HepG2 (cell line): ENCODE data around the gene ENPP1. TPM values are rescaled to one million over a fixed set of nuclear protein-coding genes. Genes with fewer than 3 reads are reported as not detected.

Experiments
- AHR ChIP-seq: IDR thresholded peaks from 2 replicates; pipeline ENCODE4 v1.6.1; 2018; ENCODE audit warnings: missing genetic modification reagents, missing compliant biosample characterization
- ARNT ChIP-seq: fragments of 450-650 bp; IDR thresholded peaks from 2 replicates; pipeline ENCODE4 v1.6.1; 2017
- CC2D1A ChIP-seq: sonication (generic); formaldehyde crosslinking; IDR thresholded peaks from 2 replicates; pipeline ENCODE4 v1.8.1; 2023; ENCODE audit warnings: mild to moderate bottlenecking, missing genetic modification reagents
- DR1 ChIP-seq: sonication (generic); formaldehyde crosslinking; IDR thresholded peaks from 2 replicates; pipeline ENCODE4 v1.8.0; 2021; ENCODE audit warnings: mild to moderate bottlenecking, missing genetic modification reagents, inconsistent platforms
- ELF1 ChIP-seq: sonication (generic); formaldehyde crosslinking; IDR thresholded peaks from 2 replicates; pipeline ENCODE4 v1.4.0; 2020; ENCODE audit warnings: missing genetic modification reagents
- IRF2 ChIP-seq: IDR thresholded peaks from 2 replicates; pipeline ENCODE4 v1.6.1; 2018; ENCODE audit warnings: missing genetic modification reagents, missing compliant biosample characterization
- MTF1 ChIP-seq: sonication (generic); formaldehyde crosslinking; IDR thresholded peaks from 2 replicates; pipeline ENCODE4 v1.5.0; 2020; ENCODE audit warnings: missing genetic modification reagents
- NBN ChIP-seq: fragments of 450-650 bp; conservative IDR thresholded peaks from 2 replicates; pipeline ENCODE4 v1.6.1; 2017
- NR2F1 ChIP-seq, 2 experiments: fragments of 450-650 bp in 1 of 2; formaldehyde crosslinking in 1 of 2; IDR thresholded peaks; 2 replicates each; pipeline versions ENCODE4 v1.5.0 to v1.6.1; 2016 to 2020; ENCODE audit warnings: mild to moderate bottlenecking in 1 of 2, missing compliant biosample characterization in 1 of 2, missing genetic modification reagents in 1 of 2, moderate library complexity in 1 of 2
- RFXAP ChIP-seq: sonication (generic); formaldehyde crosslinking; IDR thresholded peaks from 2 replicates; pipeline ENCODE4 v1.4.0; 2020; ENCODE audit warnings: missing genetic modification reagents, borderline replicate concordance
- SP2 ChIP-seq: sonication (generic); formaldehyde crosslinking; IDR thresholded peaks from 2 replicates; pipeline ENCODE4 v1.5.1; 2020; ENCODE audit warnings: mild to moderate bottlenecking, missing genetic modification reagents
- SUZ12 ChIP-seq: fragments of 150-350 bp; IDR thresholded peaks from 2 replicates; pipeline ENCODE4 v1.6.1; 2014; ENCODE audit warnings: low read depth, low read length
- TAF15 ChIP-seq: fragments of 200-400 bp; formaldehyde crosslinking; IDR thresholded peaks from one replicate; pipeline ENCODE4 v1.6.1; 2018; ENCODE audit warnings: mild to moderate bottlenecking, low read depth, low read length; ENCODE audit not compliant: poor library complexity, severe bottlenecking
- TP53 ChIP-seq: sonication (generic); formaldehyde crosslinking; conservative IDR thresholded peaks from 2 replicates; pipeline ENCODE4 v1.4.0; 2020; ENCODE audit warnings: missing genetic modification reagents
- ZBTB21 ChIP-seq: sonication (generic); formaldehyde crosslinking; IDR thresholded peaks from 2 replicates; pipeline ENCODE4 v1.4.0; 2020; ENCODE audit warnings: missing genetic modification reagents
- ZNF331 ChIP-seq: sonication (generic); formaldehyde crosslinking; IDR thresholded peaks from 2 replicates; pipeline ENCODE4 v1.4.0; 2020; ENCODE audit warnings: missing genetic modification reagents
- ZNF713 ChIP-seq: sonication (generic); formaldehyde crosslinking; IDR thresholded peaks from 2 replicates; pipeline ENCODE4 v1.4.0; 2020; ENCODE audit warnings: mild to moderate bottlenecking, missing genetic modification reagents
- polyA plus RNA-seq, 8 experiments: library from polyadenylated mRNA; depleted of rRNA in 3 of 8; stranded (reverse) in 7 of 8; unstranded in 1 of 8; fragments of >200 nt; fragmentation: Illumina TruSeq in 4 of 8; extraction: Trizol in 4 of 8; gene quantifications; 2 replicates each; pipeline versions ENCODE4 v1.2.1 to v1.2.3, GENCODE V29; 2011 to 2016; ENCODE audit warnings: low read depth in 4 of 8, missing spikeins in 1 of 8, mixed read lengths in 1 of 8; ENCODE audit not compliant: insufficient read depth in 1 of 8
- total RNA-seq, 5 experiments: library from RNA; depleted of rRNA; stranded (reverse); fragments of >200 nt; fragmentation: Illumina TruSeq; extraction: Trizol; gene quantifications; 2 replicates each; pipeline ENCODE4 v1.2.3, GENCODE V29; 2016; ENCODE audit warnings: low read depth in 1 of 5
- TF ChIP-seq, protein P1 (sequence below): sonication (generic); formaldehyde crosslinking; IDR thresholded peaks from 2 replicates; pipeline ENCODE4 v1.5.0; 2020; ENCODE audit warnings: mild to moderate bottlenecking, missing genetic modification reagents
- TF ChIP-seq, protein P2 (sequence below), 2 experiments: sonication (generic) in 1 of 2; formaldehyde crosslinking in 1 of 2; IDR thresholded peaks; 2 replicates each; pipeline versions ENCODE4 v1.4.0 to v1.6.1; 2018 to 2020; ENCODE audit warnings: missing genetic modification reagents in 2 of 2, borderline replicate concordance in 1 of 2, low read depth in 1 of 2, mild to moderate bottlenecking in 1 of 2, missing biosample characterization in 1 of 2
- TF ChIP-seq, protein P3 (sequence below), 2 experiments: sonication (generic) in 1 of 2; formaldehyde crosslinking in 1 of 2; IDR thresholded peaks; 2 replicates each; pipeline versions ENCODE4 v1.4.0 to v1.6.1; 2016 to 2020; ENCODE audit warnings: borderline replicate concordance in 1 of 2, low read depth in 1 of 2, mild to moderate bottlenecking in 1 of 2, missing genetic modification reagents in 1 of 2
- TF ChIP-seq, protein P4 (sequence below): sonication (generic); formaldehyde crosslinking; IDR thresholded peaks from 2 replicates; pipeline ENCODE4 v1.8.1; 2022; ENCODE audit warnings: mild to moderate bottlenecking, missing genetic modification reagents

Gene ENPP1
- total and polyA plus RNA-seq, 2 of the 13 experiments (the other 11 are each of a cell fraction or from before 2014, with no cell fraction given) = 56.5 to 160 TPM

DNA sequence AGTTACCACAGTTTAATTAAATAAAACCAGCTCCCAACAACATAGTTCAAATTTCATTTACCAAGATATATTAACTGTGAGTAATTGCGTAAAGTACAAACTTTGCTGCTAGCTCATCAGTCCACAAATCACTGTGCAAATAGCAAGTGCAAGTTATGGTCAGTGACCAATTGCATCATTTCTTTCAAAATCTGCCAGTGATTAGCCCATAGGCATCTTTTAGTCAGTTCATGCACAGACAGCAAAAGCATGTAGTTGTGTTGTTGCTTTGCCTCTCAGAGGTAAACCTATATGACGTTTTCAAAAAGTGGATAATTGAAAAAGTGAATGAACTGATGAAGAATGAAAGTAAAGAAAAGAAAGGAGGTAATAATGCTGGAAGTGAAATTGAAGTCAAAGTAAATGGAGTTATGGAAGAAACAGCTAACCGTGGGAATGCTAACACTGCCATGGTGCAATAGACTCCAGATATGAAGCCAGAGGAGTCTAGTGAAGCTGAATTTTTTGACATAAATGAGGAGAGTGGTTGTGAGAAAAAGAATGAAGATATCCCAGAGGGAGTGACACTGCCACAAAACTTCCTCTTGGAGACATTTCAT lies 36.5 kb downstream of the ENPP1 start (continued):
- TF ChIP-seq SP2 (CRISPR knock-in tag) = no peak
- peak in 1 of 2 experiments; percentile 62; a peak in 2 of 4 replicates for TF ChIP-seq NR2F1 (CRISPR knock-in tag; IDR thresholded peaks at IDR 0.05)
- 0 out of 2 replicates have a peak, but pooled peaks have one; percentile 35 for TF ChIP-seq DR1 (CRISPR knock-in tag)
- TF ChIP-seq CC2D1A = no peak
- TF ChIP-seq, protein P1, sequence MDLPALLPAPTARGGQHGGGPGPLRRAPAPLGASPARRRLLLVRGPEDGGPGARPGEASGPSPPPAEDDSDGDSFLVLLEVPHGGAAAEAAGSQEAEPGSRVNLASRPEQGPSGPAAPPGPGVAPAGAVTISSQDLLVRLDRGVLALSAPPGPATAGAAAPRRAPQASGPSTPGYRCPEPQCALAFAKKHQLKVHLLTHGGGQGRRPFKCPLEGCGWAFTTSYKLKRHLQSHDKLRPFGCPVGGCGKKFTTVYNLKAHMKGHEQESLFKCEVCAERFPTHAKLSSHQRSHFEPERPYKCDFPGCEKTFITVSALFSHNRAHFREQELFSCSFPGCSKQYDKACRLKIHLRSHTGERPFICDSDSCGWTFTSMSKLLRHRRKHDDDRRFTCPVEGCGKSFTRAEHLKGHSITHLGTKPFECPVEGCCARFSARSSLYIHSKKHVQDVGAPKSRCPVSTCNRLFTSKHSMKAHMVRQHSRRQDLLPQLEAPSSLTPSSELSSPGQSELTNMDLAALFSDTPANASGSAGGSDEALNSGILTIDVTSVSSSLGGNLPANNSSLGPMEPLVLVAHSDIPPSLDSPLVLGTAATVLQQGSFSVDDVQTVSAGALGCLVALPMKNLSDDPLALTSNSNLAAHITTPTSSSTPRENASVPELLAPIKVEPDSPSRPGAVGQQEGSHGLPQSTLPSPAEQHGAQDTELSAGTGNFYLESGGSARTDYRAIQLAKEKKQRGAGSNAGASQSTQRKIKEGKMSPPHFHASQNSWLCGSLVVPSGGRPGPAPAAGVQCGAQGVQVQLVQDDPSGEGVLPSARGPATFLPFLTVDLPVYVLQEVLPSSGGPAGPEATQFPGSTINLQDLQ (CRISPR knock-in tag) = no peak
- TF ChIP-seq, protein P2, sequence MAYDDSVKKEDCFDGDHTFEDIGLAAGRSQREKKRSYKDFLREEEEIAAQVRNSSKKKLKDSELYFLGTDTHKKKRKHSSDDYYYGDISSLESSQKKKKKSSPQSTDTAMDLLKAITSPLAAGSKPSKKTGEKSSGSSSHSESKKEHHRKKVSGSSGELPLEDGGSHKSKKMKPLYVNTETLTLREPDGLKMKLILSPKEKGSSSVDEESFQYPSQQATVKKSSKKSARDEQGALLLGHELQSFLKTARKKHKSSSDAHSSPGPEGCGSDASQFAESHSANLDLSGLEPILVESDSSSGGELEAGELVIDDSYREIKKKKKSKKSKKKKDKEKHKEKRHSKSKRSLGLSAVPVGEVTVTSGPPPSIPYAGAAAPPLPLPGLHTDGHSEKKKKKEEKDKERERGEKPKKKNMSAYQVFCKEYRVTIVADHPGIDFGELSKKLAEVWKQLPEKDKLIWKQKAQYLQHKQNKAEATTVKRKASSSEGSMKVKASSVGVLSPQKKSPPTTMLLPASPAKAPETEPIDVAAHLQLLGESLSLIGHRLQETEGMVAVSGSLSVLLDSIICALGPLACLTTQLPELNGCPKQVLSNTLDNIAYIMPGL (CRISPR knock-in tag; IDR thresholded peaks at IDR 0.05; ENCODE audit: borderline replicate concordance in 1 of 2, low read depth in 1 of 2) = peak in 1 of 2 experiments; percentile 72; a peak in 1 of 4 replicates
- TF ChIP-seq, protein P3, sequence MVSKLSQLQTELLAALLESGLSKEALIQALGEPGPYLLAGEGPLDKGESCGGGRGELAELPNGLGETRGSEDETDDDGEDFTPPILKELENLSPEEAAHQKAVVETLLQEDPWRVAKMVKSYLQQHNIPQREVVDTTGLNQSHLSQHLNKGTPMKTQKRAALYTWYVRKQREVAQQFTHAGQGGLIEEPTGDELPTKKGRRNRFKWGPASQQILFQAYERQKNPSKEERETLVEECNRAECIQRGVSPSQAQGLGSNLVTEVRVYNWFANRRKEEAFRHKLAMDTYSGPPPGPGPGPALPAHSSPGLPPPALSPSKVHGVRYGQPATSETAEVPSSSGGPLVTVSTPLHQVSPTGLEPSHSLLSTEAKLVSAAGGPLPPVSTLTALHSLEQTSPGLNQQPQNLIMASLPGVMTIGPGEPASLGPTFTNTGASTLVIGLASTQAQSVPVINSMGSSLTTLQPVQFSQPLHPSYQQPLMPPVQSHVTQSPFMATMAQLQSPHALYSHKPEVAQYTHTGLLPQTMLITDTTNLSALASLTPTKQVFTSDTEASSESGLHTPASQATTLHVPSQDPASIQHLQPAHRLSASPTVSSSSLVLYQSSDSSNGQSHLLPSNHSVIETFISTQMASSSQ (IDR thresholded peaks at IDR 0.05; ENCODE audit: low read depth) = peak; percentile 61; the same call in 1 of the 2 replicates
- TF ChIP-seq, protein P3 (CRISPR knock-in tag; IDR thresholded peaks at IDR 0.05; ENCODE audit: borderline replicate concordance) = peak; percentile 88; the same call in 1 of the 2 replicates
- no peak for TF ChIP-seq TAF15
- TF ChIP-seq RFXAP (CRISPR knock-in tag) = peak; percentile 94
- no peak for TF ChIP-seq AHR
- no peak for TF ChIP-seq ZNF713 (CRISPR knock-in tag)
- TF ChIP-seq, protein P4, sequence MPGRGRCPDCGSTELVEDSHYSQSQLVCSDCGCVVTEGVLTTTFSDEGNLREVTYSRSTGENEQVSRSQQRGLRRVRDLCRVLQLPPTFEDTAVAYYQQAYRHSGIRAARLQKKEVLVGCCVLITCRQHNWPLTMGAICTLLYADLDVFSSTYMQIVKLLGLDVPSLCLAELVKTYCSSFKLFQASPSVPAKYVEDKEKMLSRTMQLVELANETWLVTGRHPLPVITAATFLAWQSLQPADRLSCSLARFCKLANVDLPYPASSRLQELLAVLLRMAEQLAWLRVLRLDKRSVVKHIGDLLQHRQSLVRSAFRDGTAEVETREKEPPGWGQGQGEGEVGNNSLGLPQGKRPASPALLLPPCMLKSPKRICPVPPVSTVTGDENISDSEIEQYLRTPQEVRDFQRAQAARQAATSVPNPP = no peak
- no peak for TF ChIP-seq SUZ12
- peak; percentile 84 for TF ChIP-seq ZBTB21
- TF ChIP-seq NBN = no peak
- no peak for TF ChIP-seq ELF1 (CRISPR knock-in tag)
- TF ChIP-seq ZNF331 = peak; percentile 97
- TF ChIP-seq TP53 = 0 out of 2 replicates have a peak, but pooled peaks have one; percentile 45
- no peak for TF ChIP-seq MTF1 (CRISPR knock-in tag)
- TF ChIP-seq ARNT = no peak
- TF ChIP-seq IRF2 (CRISPR knock-in tag) = peak; percentile 96
